MCF 10A (cell line): ENCODE measurements around the gene PI4KA. TPM values are rescaled to one million over a fixed set of nuclear protein-coding genes. Genes with fewer than 3 reads are reported as not detected.

Source experiments
- BruUV-seq: library from RNA; stranded (reverse); fragments of 400-500 nt; replicated peaks from 2 replicates; lab custom pipeline; 2021; lab: Mats Ljungman, UMichigan
- CTCF ChIA-PET: fragments of 300-600 bp; sonication (Branson Sonifier 250); formaldehyde crosslinking; extraction: SDS; loops from one replicate; lab custom pipeline; 2021; ENCODE audit warnings: antibody characterized with exemption, inconsistent platforms; lab: Yijun Ruan, JAX
- POLR2A ChIA-PET: fragments of 300-600, 350-650 bp; sonication (Branson Sonifier 250); formaldehyde crosslinking; extraction: SDS; loops from one replicate; lab custom pipeline; 2020; ENCODE audit warnings: antibody characterized with exemption, inconsistent platforms; lab: Yijun Ruan, JAX
- DNase-seq: peaks from one replicate; pipeline ENCODE4 v3.0.0-alpha.2; 2018; ENCODE audit not compliant: unreplicated experiment
- H3K27ac Mint-ChIP-seq: one replicate; pipeline ENCODE4 v1.8.0; 2022; ENCODE audit warnings: mild to moderate bottlenecking, low read depth, mixed read lengths; ENCODE audit not compliant: unreplicated experiment
- H3K27me3 Mint-ChIP-seq: one replicate; pipeline ENCODE4 v1.8.0; 2022; ENCODE audit warnings: mixed read lengths; ENCODE audit not compliant: insufficient read depth, unreplicated experiment
- H3K36me3 Mint-ChIP-seq: one replicate; pipeline ENCODE4 v1.8.0; 2022; ENCODE audit warnings: mild to moderate bottlenecking, moderate library complexity, mixed read lengths; ENCODE audit not compliant: insufficient read depth, unreplicated experiment
- H3K4me1 Mint-ChIP-seq: one replicate; pipeline ENCODE4 v1.8.0; 2022; ENCODE audit warnings: mixed read lengths; ENCODE audit not compliant: insufficient read depth, unreplicated experiment
- H3K4me3 Mint-ChIP-seq: one replicate; pipeline ENCODE4 v1.8.0; 2022; ENCODE audit warnings: mild to moderate bottlenecking, moderate library complexity, mixed read lengths; ENCODE audit not compliant: unreplicated experiment
- H3K9me3 Mint-ChIP-seq: one replicate; pipeline ENCODE4 v1.8.0; 2022; ENCODE audit warnings: mixed read lengths; ENCODE audit not compliant: unreplicated experiment
- CTCF ChIP-seq: fragments of 200-600 bp; IDR thresholded peaks from one replicate; pipeline ENCODE4 v1.8.0; 2022; ENCODE audit warnings: antibody characterized with exemption, mild to moderate bottlenecking; ENCODE audit not compliant: unreplicated experiment
- intact Hi-C: fragments of 100-400 bp; cut with micrococcal nuclease; formaldehyde crosslinking; loops from 2 replicates; pipeline ENCODE4 v1.14.1; 2022
- total RNA-seq: library from RNA; stranded (reverse); gene quantifications from 2 replicates; pipeline ENCODE4 v1.2.3, GENCODE V29; 2022

Gene PI4KA
- total RNA-seq, 1 experiment from 2014 or later, result 39.0 TPM

- Mint-ChIP-seq H3K4me1 (no peaks in the 10 kb centered on the region), H3K27me3 (no peaks in the 10 kb centered on the region), H3K36me3 (peaks cover 44% of the 10 kb centered on the region), H3K4me3 (no peak overlapping the region), H3K9me3 (no peaks in the 10 kb centered on the region), H3K27ac (no peak overlapping the region)
- TF ChIP-seq CTCF, result no peak
- POLR2A ChIA-PET, result interaction anchor here (0.6 kb wide), 1 partner anchor 1745 kb away, joined by 3 read pairs; no protein-coding TSS in a partner anchor
- intact Hi-C loops, result no loop called here
- BruUV-seq, result no TSS peak
- no peak for DNase-seq
- CTCF ChIA-PET, result interaction anchor here (0.6 to 4.5 kb wide), 3 partner anchors 9 to 92 kb away, joined by 3 to 33 read pairs (median 3); no protein-coding TSS in a partner anchor
These were observed 65.5 kb downstream of the PI4KA start for GRCh38 chr22:20792966-20793728.

- Mint-ChIP-seq H3K27me3 (no peaks in the 10 kb centered on the region), H3K4me1 (no peaks in the 10 kb centered on the region), H3K36me3 (peaks cover 39% of the 10 kb centered on the region), H3K9me3 (no peaks in the 10 kb centered on the region), H3K27ac (no peak overlapping the region), H3K4me3 (no peak overlapping the region)
- intact Hi-C loops, result no loop called here
- BruUV-seq, result no TSS peak
- no peak for TF ChIP-seq CTCF
- CTCF ChIA-PET, result interaction anchor here (0.6 to 4.5 kb wide), 2 partner anchors 9 to 93 kb away, joined by 3 to 33 read pairs; no protein-coding TSS in a partner anchor
- POLR2A ChIA-PET, result no interaction called here
- DNase-seq, result no peak
These were observed 66.2 kb downstream of the PI4KA start for GRCh38 chr22:20792221-20792965.

GRCh38 chr22:20788627-20789344 is 69.8 kb downstream of the PI4KA start:
- BruUV-seq, result no TSS peak
- intact Hi-C loops, result no loop called here
- Mint-ChIP-seq H3K36me3 (peaks cover 20% of the 10 kb centered on the region), H3K4me3 (no peak overlapping the region), H3K9me3 (no peaks in the 10 kb centered on the region), H3K4me1 (no peaks in the 10 kb centered on the region), H3K27ac (no peak overlapping the region), H3K27me3 (no peaks in the 10 kb centered on the region)
- ChIA-PET CTCF (no interaction called here), POLR2A (no interaction called here)
- DNase-seq, result no peak
- no peak for TF ChIP-seq CTCF
